ENCODE results near the gene MRPL45.

The MRPL45 gene

DNA sequence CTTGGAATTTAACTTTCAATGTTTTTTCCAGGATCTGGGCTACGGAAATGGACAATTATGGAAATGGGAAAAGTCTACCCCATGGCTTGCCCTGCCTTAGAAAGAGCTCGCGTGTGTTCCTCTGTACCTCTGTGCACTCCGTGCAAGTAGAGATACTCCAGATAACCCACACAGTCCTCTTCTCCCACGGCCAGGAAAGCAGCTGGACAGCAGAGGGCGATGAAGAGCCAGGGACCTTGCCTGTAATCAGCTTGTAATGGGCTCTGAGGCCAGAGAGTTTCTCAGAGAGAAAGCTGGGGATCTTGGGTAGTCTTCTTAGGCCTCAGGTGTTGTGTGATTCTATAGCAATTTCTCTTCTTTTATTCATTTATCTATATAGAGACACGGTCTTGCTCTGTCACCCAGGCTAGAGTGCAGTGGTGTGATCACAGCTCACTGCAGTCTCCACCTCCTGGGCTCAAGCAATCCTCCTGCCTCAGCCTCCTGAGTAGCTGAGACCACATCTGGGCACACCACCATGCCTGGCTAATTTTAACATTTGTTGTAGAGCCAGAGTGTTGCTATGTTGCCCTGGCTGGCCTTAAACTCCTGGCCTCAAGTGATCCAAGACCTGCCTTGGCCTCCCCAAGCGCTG lies 52.2 kb downstream of the MRPL45 start:
- DNase-seq, result peak; percentile 89

GRCh38 chr17:38350035-38350434 lies 53.1 kb downstream of the MRPL45 start:
- no peak for DNase-seq

- DNase-seq, result peak; percentile 92
Measured at GRCh38 chr17:38351412-38352222, 54.6 kb downstream of the MRPL45 start, which contains the start of gene SOCS7. Gene SOCS7, plus strand, starts transcription at chr17:38351844. Its CDS starts 209 bp downstream, at chr17:38352053.

GRCh38 chr17:38352245-38353085 lies 55.5 kb downstream of the MRPL45 start:
- DNase-seq, result peak; percentile 43

DNA sequence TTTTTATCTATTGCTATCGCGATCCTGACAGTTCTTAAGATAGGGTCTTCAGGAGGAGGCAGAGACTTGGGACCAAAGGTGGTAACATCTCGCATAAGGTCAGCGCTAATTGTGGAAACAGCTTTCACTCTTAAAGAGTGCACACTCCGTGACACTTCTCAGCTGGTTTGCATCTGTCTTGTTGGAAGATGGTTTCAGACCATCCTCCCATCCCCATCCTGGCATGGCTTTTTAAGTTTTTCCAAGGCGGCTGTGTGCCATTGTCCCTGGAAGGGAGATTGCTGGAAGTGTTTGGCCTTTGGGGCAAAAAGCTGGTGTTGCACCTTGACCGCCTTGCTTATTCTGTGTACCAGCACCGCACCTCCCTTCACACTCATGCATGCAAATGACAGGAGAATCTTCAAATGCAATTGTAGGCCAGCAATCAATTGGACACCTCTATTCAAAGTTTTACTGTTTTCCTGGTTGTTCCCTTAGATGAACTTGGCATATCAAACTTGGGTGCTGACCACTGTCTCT lies 56.2 kb downstream of the MRPL45 start:
- DNase-seq, result no peak

GRCh38 chr17:38353668-38354067 lies 56.7 kb downstream of the MRPL45 start:
- DNase-seq, result no peak

DNA sequence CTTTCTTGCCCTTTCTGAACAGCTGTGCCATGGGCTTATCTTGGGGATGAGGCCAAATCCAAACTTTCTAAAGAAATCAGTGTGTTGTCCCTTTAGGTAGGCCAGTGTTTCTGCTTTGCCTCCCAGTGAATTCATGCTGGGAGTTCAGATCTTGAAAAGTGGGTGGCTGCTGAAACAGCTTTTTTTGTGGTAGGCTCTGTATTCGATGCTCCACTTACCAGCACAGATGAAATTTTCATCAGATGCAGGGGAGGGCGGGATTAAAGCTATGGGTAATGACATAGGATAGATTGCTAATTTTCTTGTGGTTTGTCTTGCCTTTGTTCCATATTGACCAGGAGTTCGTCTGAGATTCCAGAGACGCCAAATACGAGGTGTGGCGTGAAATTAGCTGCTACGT lies 57.5 kb downstream of the MRPL45 start:
- no peak for DNase-seq

DNA sequence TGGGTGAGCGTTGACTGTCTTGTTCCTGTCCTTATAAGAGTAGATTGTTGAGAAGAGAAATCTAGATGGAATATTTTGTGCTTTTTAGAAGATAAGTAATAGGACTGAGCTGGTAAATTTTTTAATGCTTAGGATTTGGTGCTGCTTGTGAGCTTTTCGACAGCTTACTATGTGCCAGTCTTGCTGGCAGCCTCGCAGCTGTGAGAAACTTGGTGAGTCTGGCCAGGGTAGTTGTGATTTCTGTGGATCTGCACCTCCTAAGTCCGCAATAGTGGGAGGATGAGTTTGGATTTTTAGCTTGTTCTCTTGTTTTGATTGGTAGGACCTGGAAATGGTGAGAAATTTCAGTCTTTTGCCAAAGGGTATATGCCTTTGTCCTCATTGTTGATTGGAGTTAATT lies 58.3 kb downstream of the MRPL45 start:
- no peak for DNase-seq

DNA sequence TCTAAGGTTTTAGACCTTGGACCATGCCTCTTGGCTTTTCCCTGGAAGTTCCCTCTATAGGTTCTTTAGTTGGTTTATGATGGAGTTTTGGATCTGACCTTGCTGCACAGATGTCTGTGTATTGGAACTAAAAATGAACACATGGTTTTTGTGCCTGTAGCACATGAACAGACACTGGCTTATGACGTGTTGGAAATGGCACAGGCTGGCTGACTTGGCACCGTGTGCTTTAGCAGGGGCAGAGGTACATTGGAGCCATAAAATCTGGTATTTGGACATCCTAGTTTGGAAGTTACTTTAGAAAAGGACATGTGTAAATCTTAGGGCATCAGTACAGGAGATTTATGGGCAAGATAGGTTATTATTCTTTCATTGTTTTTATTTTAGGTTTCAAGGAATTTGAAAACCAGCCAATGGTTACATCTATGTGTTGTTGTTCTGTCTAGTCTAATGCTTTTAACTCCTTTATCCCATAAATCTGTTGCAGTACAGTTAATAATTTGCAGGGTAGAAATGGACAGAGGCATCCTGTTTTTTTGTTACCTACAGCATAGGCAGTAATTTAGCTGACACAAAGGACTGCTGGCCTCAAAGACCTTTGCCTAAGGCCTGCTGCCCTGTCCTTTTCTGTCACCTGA lies 60.6 kb downstream of the MRPL45 start:
- no peak for DNase-seq

GRCh38 chr17:38358586-38359513 lies 61.9 kb downstream of the MRPL45 start:
- no peak for DNase-seq

GRCh38 chr17:38361694-38362465 lies 64.9 kb downstream of the MRPL45 start:
- DNase-seq, result no peak

GRCh38 chr17:38363016-38363415 lies 66.0 kb downstream of the MRPL45 start:
- no peak for DNase-seq

- DNase-seq, result no peak
Measured at GRCh38 chr17:38364741-38365140, 67.8 kb downstream of the MRPL45 start.

GRCh38 chr17:38369124-38369886 lies 72.3 kb downstream of the MRPL45 start:
- DNase-seq, result no peak
